Aorta (tissue), 5 donors: Measurements from ENCODE around the gene C16orf96. TPM values are rescaled to one million over a fixed set of nuclear protein-coding genes. Genes with fewer than 3 reads are reported as not detected.

Experiments
- ATAC-seq: fragments of 200-7000 bp; cut with Tn5 transposase; one replicate; pipeline ENCODE4 v1.9.1; 2022; ENCODE audit warnings: moderate library complexity; ENCODE audit not compliant: low FRiP score
- DNase-seq, 2 donors: peaks; one replicate each; pipeline ENCODE4 v3.0.0-alpha.2; 2020
- H3K27ac ChIP-seq, 2 donors: one replicate each; pipeline ENCODE4 v1.5.1; 2013; ENCODE audit warnings: low read length in 2 of 2, mild to moderate bottlenecking in 2 of 2, moderate library complexity in 2 of 2, control low read depth in 1 of 2, inconsistent platforms in 1 of 2, low read depth in 1 of 2
- H3K27me3 ChIP-seq, 2 donors: one replicate each; pipeline ENCODE4 v1.6.1; 2013; ENCODE audit warnings: control low read depth in 1 of 2, low read length in 1 of 2, mild to moderate bottlenecking in 1 of 2, moderate library complexity in 1 of 2; ENCODE audit not compliant: insufficient read depth in 2 of 2, control insufficient read depth in 1 of 2
- H3K36me3 ChIP-seq, 2 donors: one replicate each; pipeline ENCODE4 v1.6.1; 2013; ENCODE audit warnings: control low read depth in 1 of 2, low read length in 1 of 2, mild to moderate bottlenecking in 1 of 2; ENCODE audit not compliant: insufficient read depth in 2 of 2, control insufficient read depth in 1 of 2
- H3K4me1 ChIP-seq, 2 donors: one replicate each; pipeline ENCODE4 v1.6.1; 2013; ENCODE audit warnings: low read length in 2 of 2, control low read depth in 1 of 2, mild to moderate bottlenecking in 1 of 2, moderate library complexity in 1 of 2; ENCODE audit not compliant: insufficient read depth in 2 of 2, control insufficient read depth in 1 of 2
- H3K4me3 ChIP-seq, 2 donors: one replicate each; pipeline ENCODE4 v1.5.1; 2013; ENCODE audit warnings: low read length in 2 of 2, control low read depth in 1 of 2, mild to moderate bottlenecking in 1 of 2
- H3K9me3 ChIP-seq: one replicate; pipeline ENCODE4 v1.6.1; 2013; ENCODE audit warnings: mild to moderate bottlenecking, low read length; ENCODE audit not compliant: control insufficient read depth
- WGBS, 2 donors: extraction: QIAGEN DNeasy Blood & Tissue Kit; methylation state at CpG; one replicate each; pipeline ENCODE4 v1.1.7; 2013; 5-methylcytosine and 5-hydroxymethylcytosine counted together
- intact Hi-C, 2 donors: fragments of 100-400 bp; cut with DNase I; formaldehyde crosslinking; loops; one replicate each; pipeline versions ENCODE4 v1.14.2 to v1.15.0; 2022
- polyA plus RNA-seq, 2 donors: library from polyadenylated mRNA; stranded (reverse); fragments of 200-250 nt; gene quantifications; one replicate each; pipeline ENCODE4 v1.2.3, GENCODE V29; 2013
- total RNA-seq, 2 donors: library from RNA; stranded (reverse); fragmentation: NEBNext Ultra II Directional; extraction: Animal tissue kit (Norgen Biotek cat#: 25700); gene quantifications; one replicate each; pipeline ENCODE4 v1.2.1, GENCODE V29; 2021
- donor health status: healthy with polysubstance abuse.
- donor health status: Bipolar disorder and iron deficiency.
- donor health status: DM: no; HTN: no; CAD: no.
- donor health status: DM: no; HTN: no; CAD: no.
- donor health status: DM: yes; HTN: yes; CAD: no.

The C16orf96 gene
- total and polyA plus RNA-seq, 4 donors: 0.13 to 0.24 TPM; not detected in 2

DNA sequence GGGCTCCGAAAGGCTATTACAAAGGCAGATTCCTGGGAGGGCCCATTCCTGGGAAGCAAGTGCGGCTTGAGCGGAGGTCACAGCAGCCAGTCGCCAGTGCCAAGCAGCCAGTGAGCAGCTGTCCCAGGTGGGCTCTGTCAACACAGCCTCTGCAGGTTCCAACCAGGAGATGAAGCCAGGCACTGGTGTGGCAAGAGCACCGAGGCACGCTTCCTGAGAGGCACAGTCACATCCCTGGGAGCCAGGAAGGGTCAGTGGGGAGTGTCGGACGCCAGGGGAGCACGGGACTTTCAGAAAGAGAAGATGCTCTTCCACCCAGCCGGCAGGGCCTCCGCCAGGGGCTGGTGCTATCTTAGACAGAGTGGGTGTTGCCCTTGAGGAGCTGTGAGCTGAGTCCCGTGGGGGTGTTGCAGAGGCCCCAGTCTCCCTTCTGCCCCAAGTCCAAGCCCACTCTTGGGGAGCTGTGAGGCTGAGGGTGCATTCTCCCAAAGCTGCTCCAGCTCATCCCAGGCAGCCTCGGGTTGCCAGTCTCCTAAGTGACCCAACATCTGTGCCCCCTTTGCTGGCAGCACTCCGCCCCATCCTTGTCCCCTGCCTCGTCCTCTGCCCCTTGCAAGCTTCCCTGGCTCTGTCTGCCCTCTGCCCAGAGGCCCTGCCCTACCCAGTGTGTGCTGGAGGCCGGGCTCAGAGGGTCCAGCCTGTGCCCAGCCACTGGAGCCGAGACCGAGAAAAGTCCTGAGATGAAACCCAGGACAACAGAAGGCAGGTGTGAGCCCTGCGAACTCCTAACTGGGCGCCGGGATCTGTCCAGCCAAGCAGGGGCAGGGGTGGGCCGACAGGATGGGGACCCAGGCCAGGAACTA lies 51.9 kb downstream of the C16orf96 start:
- Histone ChIP-seq H3K27me3 (no peaks in the 10 kb centered on the region), H3K27ac (no peak overlapping the region), H3K4me3 (no peak overlapping the region), H3K9me3 (no peaks in the 10 kb centered on the region), H3K4me1 (no peaks in the 10 kb centered on the region), H3K36me3 (peaks cover 0 to 1% of the 10 kb centered on the region in 2 donors)
- no peak for DNase-seq
- ATAC-seq: no peak
- intact Hi-C loops: no loop called here
- 88 to 90% methylated on average over 22 of the region's 22 CpGs for WGBS, 2 donors

DNA sequence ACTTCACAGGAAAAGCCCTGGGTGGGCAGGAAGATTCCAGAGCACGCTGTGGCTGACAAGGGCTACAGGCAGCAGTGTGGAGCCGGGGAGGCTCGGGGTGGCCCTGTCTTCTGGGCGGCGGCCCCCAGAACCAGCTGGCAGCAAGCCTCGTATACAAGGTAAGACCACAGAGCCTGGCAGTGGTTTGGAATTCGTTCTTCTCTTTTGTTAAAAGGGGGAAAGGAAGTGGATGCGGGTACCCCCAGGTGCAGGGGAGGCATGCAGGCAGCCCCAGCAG lies 52.5 kb downstream of the C16orf96 start:
- Histone ChIP-seq H3K4me3 (no peak overlapping the region), H3K4me1 (no peaks in the 10 kb centered on the region), H3K9me3 (no peaks in the 10 kb centered on the region), H3K27me3 (no peaks in the 10 kb centered on the region), H3K27ac (no peak overlapping the region), H3K36me3 (peaks cover 0 to 1% of the 10 kb centered on the region in 2 donors)
- DNase-seq: no peak
- ATAC-seq: no peak
- intact Hi-C loops: no loop called here
- 85 to 90% methylated on average over 8 of the region's 8 CpGs for WGBS, 2 donors

DNA sequence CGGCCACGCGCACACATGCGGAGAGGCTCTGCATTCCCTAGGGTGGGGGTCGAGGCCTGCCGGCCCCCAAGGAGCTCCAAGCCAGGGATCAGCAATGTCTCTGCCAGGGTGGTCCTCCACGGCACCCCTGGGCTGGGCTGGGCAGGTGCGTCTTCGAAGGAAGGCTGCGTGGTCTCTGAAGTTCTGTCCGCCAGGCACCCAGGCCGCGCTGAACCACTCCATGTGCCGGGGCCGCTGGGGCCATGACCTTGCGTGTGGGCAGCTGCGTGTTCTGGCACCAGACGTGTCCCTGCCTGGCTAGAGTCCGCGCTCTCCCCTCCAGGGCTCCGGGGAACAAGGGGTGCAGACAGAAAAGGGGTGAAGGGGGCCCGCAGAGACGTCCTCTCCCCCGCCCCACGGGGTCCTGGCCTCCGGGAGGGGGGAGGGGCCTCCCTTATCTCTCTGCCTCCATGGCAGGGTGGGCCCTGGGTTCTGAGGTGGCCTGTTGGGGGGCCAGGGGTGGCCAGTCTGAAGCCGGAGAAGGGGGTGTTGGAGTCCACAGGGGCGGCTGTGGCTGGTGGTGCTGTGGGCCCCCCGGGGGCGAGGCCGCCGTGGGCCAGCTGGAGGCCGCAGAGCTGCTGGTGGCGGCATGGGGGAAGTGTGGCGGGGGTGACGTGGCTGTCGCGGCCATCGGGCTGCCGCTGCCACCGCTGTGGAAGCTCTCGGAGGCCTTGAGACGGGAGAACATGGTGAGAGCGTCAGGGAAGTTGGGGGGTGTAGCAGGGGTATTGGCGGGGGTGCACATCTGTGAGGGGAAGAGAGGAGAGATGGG lies 53.3 kb downstream of the C16orf96 start:
- ATAC-seq: no peak
- H3K27me3 ChIP-seq: no peaks in the 10 kb centered on the region
- intact Hi-C loops: loop anchor here in 1 of 2 donors (5.0 to 10.0 kb wide), 2 partner anchors 83 to 105 kb away; partner anchors contain the start of gene NUDT16L1
- no peak overlapping the region for H3K4me3 ChIP-seq
- no peaks in the 10 kb centered on the region for H3K9me3 ChIP-seq
- H3K4me1 ChIP-seq: no peaks in the 10 kb centered on the region
- no peak overlapping the region for H3K27ac ChIP-seq
- WGBS, 2 donors: 86 to 87% methylated on average over 41 to 45 of the region's 45 CpGs
- no peak for DNase-seq
- peaks cover 0 to 1% of the 10 kb centered on the region in 2 donors for H3K36me3 ChIP-seq

GRCh38 chr16:4610011-4611005 lies 54.2 kb downstream of the C16orf96 start:
- no peak overlapping the region for H3K4me3 ChIP-seq
- 85 to 86% methylated on average over 30 to 32 of the region's 32 CpGs for WGBS, 2 donors
- no peak for ATAC-seq
- intact Hi-C loops: loop anchor here in 1 of 2 donors (5.0 to 10.0 kb wide), 2 partner anchors 82 to 106 kb away; partner anchors contain the start of gene NUDT16L1
- peaks cover 0 to 1% of the 10 kb centered on the region in 2 donors for H3K36me3 ChIP-seq
- no peaks in the 10 kb centered on the region for H3K27me3 ChIP-seq
- no peak overlapping the region for H3K27ac ChIP-seq
- no peaks in the 10 kb centered on the region for H3K4me1 ChIP-seq
- no peak for DNase-seq
- H3K9me3 ChIP-seq: no peaks in the 10 kb centered on the region

DNA sequence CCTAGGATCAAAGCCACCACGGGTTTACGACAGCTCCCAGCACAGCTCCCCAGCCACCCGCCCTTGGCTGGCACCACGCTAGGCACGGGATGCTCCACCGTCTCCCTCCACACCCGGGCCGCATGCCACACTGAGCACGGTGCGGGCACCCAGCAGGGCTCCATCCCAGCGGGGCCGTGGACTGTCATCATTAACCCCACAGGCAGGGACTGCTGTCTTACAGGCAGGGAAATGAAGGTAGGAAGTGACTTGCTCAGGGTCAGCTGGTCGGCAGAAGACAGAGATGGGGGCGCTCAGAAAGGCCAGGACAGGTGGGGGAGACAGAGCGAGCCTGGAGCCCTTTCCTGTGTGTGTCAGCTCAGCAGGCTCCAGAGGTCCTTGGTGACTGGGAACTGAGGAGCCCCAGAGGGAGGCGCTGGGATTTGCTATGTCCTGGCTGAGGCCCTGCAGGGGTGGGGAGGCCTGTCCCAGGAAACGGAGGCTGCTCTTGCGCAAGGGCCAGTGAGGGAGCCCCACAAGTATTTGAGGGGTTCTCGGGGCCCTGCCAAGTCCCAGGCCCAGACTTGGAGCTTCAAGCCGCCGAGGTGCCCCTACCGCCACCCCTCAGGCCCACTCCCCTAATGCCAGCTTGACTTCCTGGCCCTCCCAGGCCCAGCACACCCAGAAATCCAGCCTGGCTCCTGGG lies 55.3 kb downstream of the C16orf96 start:
- DNase-seq (peak in 1 of 2 donors; percentile 75), ATAC-seq (no peak)
- H3K27ac ChIP-seq: no peak overlapping the region
- intact Hi-C loops: loop anchor here in 1 of 2 donors (5.0 to 10.0 kb wide), 2 partner anchors 81 to 107 kb away; partner anchors contain the start of gene NUDT16L1
- no peaks in the 10 kb centered on the region for H3K4me1 ChIP-seq
- H3K4me3 ChIP-seq: no peak overlapping the region
- H3K36me3 ChIP-seq: peaks cover 0 to 1% of the 10 kb centered on the region in 2 donors
- H3K9me3 ChIP-seq: no peaks in the 10 kb centered on the region
- no peaks in the 10 kb centered on the region for H3K27me3 ChIP-seq
- 86 to 87% methylated on average over 22 of the region's 22 CpGs for WGBS, 2 donors

- H3K27ac ChIP-seq: no peak overlapping the region
- WGBS, 2 donors: 92 to 94% methylated on average over 7 of the region's 7 CpGs
- intact Hi-C loops: loop anchor here in 1 of 2 donors (5.0 to 10.0 kb wide), 2 partner anchors 80 to 108 kb away; partner anchors contain the start of gene NUDT16L1
- ATAC-seq (no peak), DNase-seq (peak in 1 of 2 donors; percentile 68)
- H3K4me1 ChIP-seq: no peaks in the 10 kb centered on the region
- no peaks in the 10 kb centered on the region for H3K27me3 ChIP-seq
- no peaks in the 10 kb centered on the region for H3K9me3 ChIP-seq
- no peak overlapping the region for H3K4me3 ChIP-seq
- peaks cover 0 to 1% of the 10 kb centered on the region in 2 donors for H3K36me3 ChIP-seq
Observed at GRCh38 chr16:4612474-4612931, 56.4 kb downstream of the C16orf96 start.

DNA sequence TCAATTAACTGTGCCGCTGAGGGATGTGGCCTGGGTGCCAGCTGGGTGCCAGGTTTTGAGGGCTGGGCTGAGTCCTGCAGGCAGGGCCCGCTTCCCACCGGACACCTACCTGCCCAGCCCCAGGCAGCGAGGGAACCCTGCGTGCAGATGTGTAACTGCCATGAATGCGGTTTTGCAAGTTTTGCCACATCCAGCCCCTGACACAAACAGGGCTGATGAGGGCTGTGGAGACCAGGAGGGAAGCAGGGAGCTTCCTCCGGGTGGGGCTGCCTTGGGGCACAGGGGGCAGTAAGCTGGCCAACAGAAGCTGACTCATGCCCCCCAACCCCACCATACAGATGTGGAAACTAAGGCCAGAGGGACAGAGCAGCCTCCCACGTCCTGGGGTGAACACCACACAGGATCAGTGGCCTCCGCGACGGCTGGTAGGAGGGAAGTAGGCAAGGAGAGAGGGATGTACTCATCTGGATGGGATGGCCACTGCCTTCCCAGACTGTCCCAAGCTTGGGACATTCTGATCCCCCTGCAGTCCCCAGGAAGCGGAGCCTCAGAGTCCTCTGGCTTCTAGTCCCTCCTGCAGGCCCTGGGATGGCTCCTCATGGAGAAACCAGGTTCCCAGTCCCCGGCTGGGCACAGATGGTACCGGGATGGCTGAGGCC lies 57.0 kb downstream of the C16orf96 start:
- H3K4me1 ChIP-seq: no peaks in the 10 kb centered on the region
- ATAC-seq (no peak), DNase-seq (no peak)
- intact Hi-C loops: loop anchor here in 1 of 2 donors (5.0 to 10.0 kb wide), 2 partner anchors 79 to 108 kb away; partner anchors contain the start of gene NUDT16L1
- H3K9me3 ChIP-seq: no peaks in the 10 kb centered on the region
- peak overlapping the region; percentile 88 to 91 for H3K4me3 ChIP-seq
- WGBS, 2 donors: 47 to 53% methylated on average over 14 of the region's 14 CpGs
- peaks cover 0 to 1% of the 10 kb centered on the region in 2 donors for H3K36me3 ChIP-seq
- no peak overlapping the region for H3K27ac ChIP-seq
- no peaks in the 10 kb centered on the region for H3K27me3 ChIP-seq
